Measurements from ENCODE around the gene ARHGEF16.
A peak's percentile ranks its signal among the peaks of the same experiment; 100 is the strongest.

ARHGEF16 gene

GRCh38 chr1:3520419-3521378, 66.2 kb downstream of the ARHGEF16 start:
- intact Hi-C loops (cut with DNase I) = no loop called here

GRCh38 chr1:3521426-3521825, 67.0 kb downstream of the ARHGEF16 start:
- no peak for DNase-seq
- intact Hi-C loops (cut with DNase I) = no loop called here

More at GRCh38 chr1:3520419-3521378, 66.2 kb downstream of the ARHGEF16 start:
- DNase-seq = no peak

GRCh38 chr1:3522112-3522511, 67.6 kb downstream of the ARHGEF16 start:
- intact Hi-C loops (cut with DNase I) = no loop called here
- no peak for DNase-seq

GRCh38 chr1:3522564-3523265, 68.2 kb downstream of the ARHGEF16 start:
- intact Hi-C loops (cut with DNase I) = no loop called here
- no peak for DNase-seq

GRCh38 chr1:3523980-3524379, 69.5 kb downstream of the ARHGEF16 start:
- intact Hi-C loops (cut with DNase I) = no loop called here
- no peak for DNase-seq

GRCh38 chr1:3524556-3525203, 70.2 kb downstream of the ARHGEF16 start:
- DNase-seq = no peak
- intact Hi-C loops (cut with DNase I) = no loop called here

GRCh38 chr1:3525551-3526482, 71.4 kb downstream of the ARHGEF16 start:
- intact Hi-C loops (cut with DNase I) = no loop called here
- no peak for DNase-seq

GRCh38 chr1:3527774-3528173, 73.3 kb downstream of the ARHGEF16 start:
- no peak for DNase-seq
- intact Hi-C loops (cut with DNase I) = no loop called here

- intact Hi-C loops (cut with DNase I) = no loop called here
- peak in 22 of 42 donors; percentile 8 to 55 (median 36) for DNase-seq
Measured at GRCh38 chr1:3529099-3529729, 74.7 kb downstream of the ARHGEF16 start.

GRCh38 chr1:3530086-3530925, 75.8 kb downstream of the ARHGEF16 start:
- intact Hi-C loops (cut with DNase I) = no loop called here
- no peak for DNase-seq
